Non-pigmented ciliary epithelial cell (primary cell): ENCODE results near the gene ISCA2.
"Not testable (repeated sequence)": the region's sequence is repeated elsewhere in the genome, so short reads cannot be mapped to it uniquely, and the experiment has no call there.

Experiments used
- DNase-seq: peaks from one replicate; pipeline ENCODE4 v3.0.0-alpha.2; 2010; ENCODE audit warnings: low read depth

Gene ISCA2

DNA sequence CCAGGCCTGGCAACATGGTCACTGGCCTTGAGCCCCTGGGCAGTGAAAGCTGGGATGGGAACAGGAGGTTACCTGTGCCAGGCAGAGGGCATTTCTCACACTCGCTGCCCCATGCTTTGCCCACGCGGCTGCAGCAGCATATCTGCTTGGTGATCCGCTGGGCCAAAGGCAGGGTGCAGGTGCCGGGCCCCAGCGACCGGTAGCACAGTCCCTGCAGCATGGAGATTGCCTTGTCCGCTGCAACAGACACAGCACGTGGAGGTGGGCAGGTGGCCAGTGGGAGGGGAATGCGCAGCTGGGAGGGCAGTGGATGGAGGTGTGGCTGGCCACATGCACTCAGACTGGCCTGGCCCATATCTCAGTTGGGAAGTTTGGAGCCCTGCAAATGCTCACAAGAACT, 35.3 kb downstream of the ISCA2 start:
- no peak for DNase-seq

DNA sequence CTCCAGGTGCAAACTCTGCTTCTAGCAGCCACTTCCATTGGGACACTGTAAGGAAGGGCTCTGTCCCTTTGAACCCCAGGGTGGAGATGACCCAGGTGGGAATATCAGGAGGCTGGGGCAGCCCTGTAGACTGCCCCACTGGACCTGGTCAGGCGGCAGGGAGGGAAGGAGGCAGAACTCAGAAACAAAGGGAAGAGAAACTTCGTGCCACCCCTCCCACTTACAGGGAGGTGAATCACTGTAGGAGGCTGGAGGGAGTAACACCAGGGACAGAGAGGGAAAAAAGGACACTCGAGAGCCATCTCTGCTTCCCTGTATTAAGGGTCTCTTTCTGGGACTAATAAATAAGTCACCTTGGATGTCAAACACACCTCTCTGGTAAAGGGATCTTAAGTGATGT, 37.4 kb downstream of the ISCA2 start:
- no peak for DNase-seq

DNA sequence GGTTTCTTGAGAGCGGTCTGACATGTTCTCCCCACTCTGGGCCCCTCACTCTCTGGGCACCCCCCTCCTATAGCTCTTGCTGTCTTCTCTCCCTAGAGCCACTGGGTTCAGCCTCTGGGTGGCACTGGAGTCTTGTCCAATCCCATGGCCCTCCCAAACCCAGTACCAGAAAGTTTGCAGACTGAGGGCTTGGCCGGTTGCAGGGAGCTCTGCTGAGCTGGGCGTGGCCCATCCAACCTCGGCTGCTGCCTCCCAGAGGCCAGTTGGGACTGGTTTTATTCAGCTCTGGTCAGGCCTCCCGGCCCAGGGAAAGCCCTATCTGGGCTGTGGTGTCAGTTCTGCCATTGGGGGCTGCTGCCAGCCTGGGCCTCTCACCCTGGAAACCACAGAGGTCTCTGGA, 37.9 kb downstream of the ISCA2 start:
- no peak for DNase-seq

DNA sequence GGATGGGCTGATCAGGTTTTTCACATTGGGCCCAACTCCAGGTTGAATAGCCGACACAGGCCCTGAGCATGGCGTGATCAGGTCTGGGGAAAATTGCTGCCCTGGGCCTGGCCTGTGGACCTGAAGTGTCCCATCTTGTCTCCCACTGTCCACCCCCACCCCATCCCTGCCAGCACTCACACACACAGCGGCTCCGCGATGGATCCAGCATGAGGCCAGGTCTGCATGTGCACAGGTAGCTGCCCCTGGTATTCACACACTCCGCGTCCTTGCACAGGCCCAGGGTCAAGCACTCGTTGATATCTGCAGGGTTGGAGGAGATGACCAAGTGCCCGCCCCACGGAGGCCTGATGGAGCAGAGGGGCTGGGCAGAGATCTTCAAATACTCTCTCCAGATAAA, 38.7 kb downstream of the ISCA2 start:
- DNase-seq: no peak

DNA sequence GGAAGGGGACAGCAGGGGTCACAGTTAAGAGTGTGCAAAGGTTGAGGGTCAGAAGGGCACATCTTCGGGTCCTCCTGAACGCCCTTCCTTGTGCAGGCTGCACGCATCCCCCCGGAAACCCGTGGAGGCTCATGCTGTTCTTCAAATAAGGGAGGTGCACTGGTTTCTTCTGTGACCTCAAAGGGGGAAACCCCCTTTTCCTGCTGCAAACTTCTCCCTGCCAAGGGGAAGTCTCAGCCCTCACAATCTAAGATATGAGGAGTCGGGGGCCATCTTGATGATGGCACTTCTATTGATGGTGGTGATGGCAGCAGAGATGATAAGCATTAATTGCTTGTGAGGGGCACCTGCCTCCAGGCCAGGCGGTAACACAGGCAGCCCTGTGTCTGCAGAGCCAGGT, 40.0 kb downstream of the ISCA2 start:
- DNase-seq: no peak

DNA sequence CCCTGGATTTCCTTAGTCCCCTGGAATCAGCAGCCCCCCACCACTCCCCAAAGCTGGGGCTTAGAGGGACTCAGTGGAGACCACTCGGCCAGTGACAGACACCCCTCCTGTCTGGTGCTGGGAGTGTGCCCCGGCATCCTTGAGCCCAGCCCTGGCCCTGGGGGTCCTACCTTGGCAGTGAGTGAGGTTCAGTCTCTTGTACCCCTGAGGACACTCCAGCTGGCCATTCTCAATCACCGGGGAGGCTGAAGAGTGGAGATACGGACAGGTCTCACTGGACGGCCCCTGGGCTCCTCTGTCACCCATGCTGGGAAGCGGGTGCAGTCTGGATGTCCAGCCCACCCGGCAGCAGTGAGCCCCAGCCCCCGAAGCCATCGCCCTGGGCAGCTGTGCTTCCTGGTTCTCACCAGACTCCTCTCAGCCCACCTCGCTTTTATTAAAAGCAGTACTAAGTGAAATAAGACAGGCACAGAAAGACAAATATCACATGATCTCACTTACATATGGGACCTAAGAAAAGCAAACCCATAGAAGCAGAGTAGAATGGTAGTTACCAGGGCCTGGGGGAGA, 42.3 kb downstream of the ISCA2 start:
- DNase-seq: no peak

DNA sequence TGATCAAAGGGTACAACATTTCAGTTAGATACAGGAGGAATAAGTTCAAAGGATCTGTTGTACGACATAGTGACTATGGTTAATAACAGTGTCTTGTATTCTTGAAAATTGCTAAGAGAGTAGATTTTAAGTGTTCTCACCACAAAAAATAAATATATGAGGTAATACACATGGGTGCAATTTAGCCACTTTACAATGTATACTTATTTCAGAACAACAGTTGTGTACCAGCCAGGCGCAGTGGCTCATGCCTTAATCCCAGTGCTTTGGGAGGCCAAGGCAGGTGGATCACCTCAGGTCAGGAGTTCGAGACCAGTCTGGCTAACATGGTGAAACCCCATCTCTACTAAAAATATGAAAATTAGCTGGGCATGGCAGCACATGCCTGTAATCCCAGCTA, 42.8 kb downstream of the ISCA2 start:
- not testable (repeated sequence) for DNase-seq

DNA sequence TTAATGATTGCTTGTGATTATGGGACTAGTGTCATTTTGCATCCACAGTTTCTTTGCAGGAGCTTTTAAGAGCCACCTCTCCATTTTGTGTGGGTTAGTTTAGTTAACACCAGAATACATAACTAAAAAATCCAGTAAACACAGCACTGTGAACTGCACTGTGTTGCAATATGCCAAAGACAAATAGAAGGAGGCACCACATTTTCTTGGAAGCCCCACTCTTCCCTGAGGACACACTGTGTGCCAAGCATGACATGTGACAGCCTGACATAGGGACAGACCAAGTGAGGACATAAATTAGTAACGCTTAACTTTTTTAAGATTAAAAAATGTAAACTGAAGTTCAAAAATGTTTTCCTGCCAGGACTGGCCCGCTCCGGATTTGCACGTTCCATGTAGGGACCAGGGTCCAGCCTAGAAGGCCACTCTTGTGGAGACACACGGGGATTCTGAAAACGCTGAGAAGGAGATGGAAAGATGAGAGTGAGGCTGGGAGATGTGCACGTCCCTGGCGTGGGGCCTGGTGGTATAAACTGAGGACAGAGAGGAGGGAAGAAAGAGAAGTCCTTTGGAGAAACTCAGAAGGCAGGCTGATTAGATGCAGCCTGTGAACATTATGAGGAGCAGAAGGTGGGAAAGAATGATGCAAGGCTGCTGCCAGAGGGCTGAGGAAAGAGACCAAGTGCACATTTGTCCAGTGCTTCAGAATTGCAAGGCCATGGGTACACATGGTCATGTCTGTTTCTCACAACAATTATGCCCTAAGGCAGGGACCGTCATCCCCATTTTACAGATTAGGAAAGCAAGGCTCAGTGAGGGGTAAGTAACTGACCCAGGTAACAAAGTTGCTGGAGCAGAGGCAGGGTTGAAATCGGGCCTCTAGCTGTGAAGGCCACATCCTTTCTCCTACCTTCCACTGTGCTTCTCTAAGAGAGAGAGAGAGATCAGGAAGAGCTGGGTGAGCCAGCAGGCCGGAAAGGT, 45.1 kb downstream of the ISCA2 start:
- no peak for DNase-seq

DNA sequence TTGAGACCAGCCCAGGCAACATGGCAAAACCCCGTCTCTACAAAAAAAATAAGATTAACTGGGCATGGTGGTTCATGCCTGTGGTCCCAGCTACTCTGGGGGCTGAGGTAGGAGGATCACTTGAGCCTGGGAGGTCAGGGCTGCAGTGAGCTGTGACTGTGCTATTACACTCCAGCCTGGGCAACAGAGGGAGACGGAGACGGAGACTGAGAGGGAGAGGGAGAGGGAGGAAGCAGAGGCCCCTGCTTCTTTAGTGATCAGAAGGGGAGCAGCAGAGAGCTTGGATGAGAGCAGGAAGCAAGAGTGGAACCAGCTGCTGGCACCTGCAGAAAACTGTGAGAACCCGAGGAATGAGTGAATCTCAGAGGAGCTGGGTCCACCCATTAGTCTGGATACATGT, 45.9 kb downstream of the ISCA2 start:
- DNase-seq: no peak

DNA sequence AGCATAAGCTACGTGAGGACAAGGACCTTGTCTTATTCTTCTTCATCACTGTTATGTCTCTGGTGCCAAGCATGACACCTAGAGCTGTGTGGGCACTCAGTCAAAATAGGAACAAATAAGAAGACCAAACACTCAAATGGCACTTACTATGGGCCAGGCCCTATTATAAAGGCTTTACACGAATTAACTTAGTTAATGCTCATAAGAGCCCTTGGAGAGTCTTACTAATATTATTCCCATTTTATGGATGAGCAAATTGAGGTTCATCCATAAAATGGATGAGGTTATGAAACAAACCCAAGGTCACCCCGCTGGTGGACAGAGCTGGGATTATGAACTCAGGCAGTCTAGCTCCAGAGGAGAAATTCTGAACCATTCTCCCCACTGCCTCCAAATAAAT, 47.7 kb downstream of the ISCA2 start:
- DNase-seq: no peak

DNA sequence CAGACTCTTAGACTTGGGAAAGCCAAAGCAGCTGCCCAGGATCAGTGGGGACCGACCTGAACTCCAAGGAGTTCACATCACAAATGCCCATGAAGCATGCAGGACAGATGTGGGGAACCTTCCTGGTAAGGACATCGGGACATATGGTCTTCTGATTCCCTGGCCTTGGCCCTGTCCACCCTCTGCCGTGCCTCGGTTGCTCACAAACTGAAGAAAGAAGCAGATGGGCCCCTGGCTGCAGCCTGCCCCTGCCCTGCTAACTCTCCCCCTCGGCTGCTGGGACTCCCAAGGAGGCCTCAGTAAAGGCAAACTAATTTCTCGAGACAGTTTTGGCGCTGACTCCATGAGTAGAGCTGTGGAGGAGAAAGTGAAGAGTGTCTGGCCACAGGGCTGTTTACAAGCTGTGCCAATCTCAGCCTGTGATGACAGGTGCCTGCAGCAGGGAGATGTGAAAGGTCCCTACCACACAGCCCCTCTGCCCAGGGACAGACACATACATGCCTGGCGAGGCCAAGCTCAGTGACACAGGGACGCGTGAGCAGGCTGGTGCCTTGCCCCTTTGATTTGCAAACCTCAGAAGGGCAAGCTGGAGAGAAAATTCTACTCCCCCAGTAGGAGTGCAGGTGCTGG, 48.6 kb downstream of the ISCA2 start:
- no peak for DNase-seq

DNA sequence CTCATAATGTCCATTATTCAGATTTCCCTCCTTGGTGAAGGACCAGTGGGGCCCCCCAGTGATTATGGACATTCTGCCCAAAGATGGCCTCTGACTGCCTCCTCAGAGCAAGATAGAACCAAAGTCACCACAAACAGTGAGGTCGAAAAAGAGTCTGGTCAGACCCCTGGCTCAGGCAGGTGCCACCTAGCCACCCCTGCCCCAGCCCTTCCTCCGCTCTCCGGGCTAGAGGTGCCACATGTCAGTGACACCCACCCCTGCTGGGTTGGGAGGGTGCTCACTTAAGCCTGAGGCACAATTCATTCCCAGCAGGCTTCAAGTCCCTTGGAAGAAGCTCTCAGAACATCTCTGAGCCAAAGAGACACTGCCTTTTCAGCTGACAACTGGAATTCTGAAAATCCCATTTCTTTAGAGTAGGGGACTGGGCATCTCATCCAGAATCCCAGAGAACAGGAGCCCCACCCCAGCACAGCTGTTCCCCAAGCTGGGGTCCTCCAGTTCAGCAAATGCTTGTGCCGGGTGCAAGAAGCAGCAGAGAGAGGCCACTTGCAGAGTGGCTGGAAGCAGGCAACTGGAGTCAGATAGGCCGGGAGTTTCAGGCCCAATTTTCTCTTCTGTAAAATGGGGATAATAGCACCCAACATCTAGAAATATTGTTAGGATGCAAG, 50.3 kb downstream of the ISCA2 start:
- no peak for DNase-seq

DNA sequence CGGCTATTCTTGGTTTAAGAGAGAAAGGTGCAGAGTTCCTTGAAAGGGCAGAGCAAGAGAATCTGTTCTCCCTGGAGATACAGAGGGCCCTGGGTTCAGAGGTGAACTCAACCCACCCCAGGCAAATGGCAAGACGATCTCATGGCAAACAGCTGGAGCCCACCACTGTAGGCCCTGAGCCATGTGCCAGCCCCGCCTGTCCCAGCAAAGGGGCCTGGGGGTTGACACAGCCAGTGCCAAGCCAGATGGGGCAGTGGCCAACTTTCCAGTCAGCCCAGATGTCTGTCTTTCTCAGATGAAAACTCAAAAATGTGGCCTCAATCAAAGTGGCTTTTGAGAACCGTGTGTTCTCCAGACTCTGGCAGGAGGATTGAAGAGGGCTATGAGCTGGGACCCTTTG, 51.8 kb downstream of the ISCA2 start:
- no peak for DNase-seq

DNA sequence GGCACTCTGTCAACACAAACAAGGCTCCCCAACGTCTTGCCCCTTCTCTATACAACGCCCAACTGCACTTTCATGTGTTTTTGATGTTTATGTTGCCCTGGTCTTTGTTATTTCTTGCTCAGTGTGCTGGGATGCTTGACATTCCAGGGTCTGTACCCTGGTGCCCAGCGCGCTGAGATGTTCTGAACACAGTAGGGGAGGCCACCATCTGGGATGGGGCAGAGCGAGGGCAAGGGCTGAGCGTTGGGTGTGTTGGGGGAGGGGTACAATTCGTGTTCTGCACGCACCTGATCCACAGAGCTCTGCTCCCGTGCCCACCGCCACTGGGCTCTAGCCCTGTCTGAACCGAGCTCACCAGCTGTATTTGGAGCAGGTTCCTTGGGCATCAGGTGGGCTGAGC, 52.9 kb downstream of the ISCA2 start:
- no peak for DNase-seq
